K562 (cell line): Measurements from ENCODE around the gene CEP290.

ENCODE experiments used
- CBX3 ChIP-seq, 2 experiments: IDR thresholded peaks; 1 replicate in 1 of 2; 2 replicates in 1 of 2; pipeline ENCODE4 v1.6.1; 2012; ENCODE audit warnings: inconsistent platforms in 2 of 2, low read length in 2 of 2, borderline replicate concordance in 1 of 2, control low read depth in 1 of 2
- CREB1 ChIP-seq, 2 experiments: sonication (generic) in 1 of 2; formaldehyde crosslinking in 1 of 2; IDR thresholded peaks; 2 replicates each; pipeline versions ENCODE4 v1.6.1 to v1.8.0; 2012 to 2022; ENCODE audit warnings: inconsistent platforms in 1 of 2, mild to moderate bottlenecking in 1 of 2, missing genetic modification reagents in 1 of 2, moderate library complexity in 1 of 2
- CTCF ChIP-seq, 3 experiments: IDR thresholded peaks in 2 of 3; conservative IDR thresholded peaks in 1 of 3; 2 replicates each; pipeline ENCODE4 v1.5.1; 2011 to 2012; ENCODE audit warnings: low read length in 3 of 3, mild to moderate bottlenecking in 3 of 3, control low read depth in 2 of 3, improper control_type of control experiment in 1 of 3, inconsistent platforms in 1 of 3, low read depth in 1 of 3, mixed read lengths in 1 of 3, moderate library complexity in 1 of 3; ENCODE audit not compliant: insufficient read depth in 2 of 3
- CUX1 ChIP-seq: fragments of 200-800 bp; sonication (Bioruptor generic); IDR thresholded peaks from 2 replicates; pipeline ENCODE4 v1.6.1; 2016; ENCODE audit warnings: missing genetic modification characterization, missing compliant biosample characterization
- TCF7 ChIP-seq: sonication (generic); IDR thresholded peaks from 2 replicates; pipeline ENCODE4 v1.6.1; 2016; ENCODE audit warnings: antibody characterized with exemption, borderline replicate concordance
- YY1 ChIP-seq, 3 experiments: IDR thresholded peaks; 2 replicates each; pipeline ENCODE4 v1.6.1; 2011; ENCODE audit warnings: low read length in 2 of 3, mild to moderate bottlenecking in 2 of 3, moderate library complexity in 2 of 3, borderline replicate concordance in 1 of 3, control low read depth in 1 of 3, low read depth in 1 of 3; ENCODE audit not compliant: insufficient read depth in 3 of 3, insufficient replicate concordance in 2 of 3, control insufficient read depth in 1 of 3, insufficient read length in 1 of 3; ENCODE audit errors: extremely low read depth in 1 of 3
- ZNF133 ChIP-seq: fragments of 250-450 bp; sonication (Bioruptor Pico); IDR thresholded peaks from 2 replicates; pipeline ENCODE4 v1.4.0; 2020; ENCODE audit warnings: mild to moderate bottlenecking
- ZNF717 ChIP-seq: fragments of 250-450 bp; sonication (Bioruptor Pico); IDR thresholded peaks from 2 replicates; pipeline ENCODE4 v1.5.0; 2021

- TF ChIP-seq CTCF (IDR thresholded peaks at IDR 0.05 in 2 of 3, conservative IDR thresholded peaks at IDR 0.05 in 1 of 3; ENCODE audit: insufficient read depth in 2 of 3, low read depth in 1 of 3, low read length in 3 of 3) (no peak), CREB1 (IDR thresholded peaks at IDR 0.05) (no peak), CREB1 (CRISPR knock-in tag; IDR thresholded peaks at IDR 0.05) (no peak), ZNF133 (CRISPR knock-in tag) (no peak), ZNF717 (CRISPR knock-in tag) (no peak), CBX3 (IDR thresholded peaks at IDR 0.05; ENCODE audit: borderline replicate concordance in 1 of 2, low read length in 2 of 2) (no peak), CUX1 (CRISPR knock-in tag) (no peak), TCF7 (no peak), YY1 (IDR thresholded peaks at IDR 0.05; ENCODE audit: borderline replicate concordance in 1 of 3, control insufficient read depth in 1 of 3, extremely low read depth in 1 of 3, insufficient read depth in 3 of 3, insufficient read length in 1 of 3, insufficient replicate concordance in 2 of 3, low read depth in 1 of 3, low read length in 2 of 3) (no peak)
These were observed 489 bp downstream of the CEP290 start for GRCh38 chr12:88141425-88141773.
